H9 (cell line): Measurements from ENCODE around the gene ADORA1. TPM values are rescaled to one million over a fixed set of nuclear protein-coding genes. Genes with fewer than 3 reads are reported as not detected.

Experiments used
- DNase-seq: peaks from one replicate; pipeline ENCODE4 v3.0.0-alpha.2; 2017
- H2AFZ ChIP-seq: one replicate; pipeline ENCODE4 v1.6.1; 2013; ENCODE audit warnings: mild to moderate bottlenecking, low read length, control low read depth, moderate library complexity
- H2AK5ac ChIP-seq: 2 replicates; pipeline ENCODE4 v1.6.1; 2013; ENCODE audit warnings: low read length, control low read depth, mixed read lengths; ENCODE audit not compliant: insufficient read length
- H2BK120ac ChIP-seq: one replicate; pipeline ENCODE4 v1.6.1; 2013; ENCODE audit warnings: low read depth, mild to moderate bottlenecking, low read length, control low read depth, inconsistent platforms; ENCODE audit not compliant: poor library complexity, severe bottlenecking
- H2BK12ac ChIP-seq: 2 replicates; pipeline ENCODE4 v1.6.1; 2013; ENCODE audit warnings: low read length, control low read depth, mixed read lengths, low read depth; ENCODE audit not compliant: insufficient read length
- H2BK15ac ChIP-seq: 2 replicates; pipeline ENCODE4 v1.6.1; 2013; ENCODE audit warnings: low read depth, low read length, control low read depth
- H2BK20ac ChIP-seq: one replicate; pipeline ENCODE4 v1.6.1; 2013; ENCODE audit warnings: low read depth, mild to moderate bottlenecking, low read length, control low read depth, inconsistent platforms; ENCODE audit not compliant: poor library complexity, severe bottlenecking
- H2BK5ac ChIP-seq: 2 replicates; pipeline ENCODE4 v1.6.1; 2013; ENCODE audit warnings: low read length, control low read depth, mixed read lengths; ENCODE audit not compliant: insufficient read length
- H3K14ac ChIP-seq: 2 replicates; pipeline ENCODE4 v1.6.1; 2013; ENCODE audit warnings: low read length, control low read depth; ENCODE audit not compliant: insufficient read depth
- H3K18ac ChIP-seq: 2 replicates; pipeline ENCODE4 v1.6.1; 2013; ENCODE audit warnings: low read depth, mild to moderate bottlenecking, mixed read lengths, low read length, control low read depth; ENCODE audit not compliant: insufficient read length
- H3K23ac ChIP-seq: 2 replicates; pipeline ENCODE4 v1.6.1; 2013; ENCODE audit warnings: low read length, control low read depth, mixed read lengths, low read depth; ENCODE audit not compliant: insufficient read length
- H3K23me2 ChIP-seq: 2 replicates; pipeline ENCODE4 v1.6.1; 2013; ENCODE audit warnings: low read depth, mild to moderate bottlenecking, mixed read lengths, low read length, control low read depth; ENCODE audit not compliant: insufficient read length, poor library complexity, severe bottlenecking
- H3K27ac ChIP-seq: 2 replicates; pipeline ENCODE4 v1.5.1; 2013; ENCODE audit warnings: low read length, control low read depth, mixed read lengths, low read depth; ENCODE audit not compliant: insufficient read length
- H3K27me3 ChIP-seq: 2 replicates; pipeline ENCODE4 v1.6.1; 2013; ENCODE audit warnings: low read length, control low read depth, inconsistent platforms; ENCODE audit not compliant: insufficient read depth
- H3K4ac ChIP-seq: 2 replicates; pipeline ENCODE4 v1.6.1; 2013; ENCODE audit warnings: low read depth, mild to moderate bottlenecking, control low read depth, inconsistent platforms, low read length, moderate library complexity
- H3K4me1 ChIP-seq: 2 replicates; pipeline ENCODE4 v1.6.1; 2013; ENCODE audit warnings: low read length, control low read depth, inconsistent platforms; ENCODE audit not compliant: insufficient read depth
- H3K4me2 ChIP-seq: 2 replicates; pipeline ENCODE4 v1.6.1; 2013; ENCODE audit warnings: low read length, control low read depth, mixed read lengths; ENCODE audit not compliant: insufficient read length, insufficient read depth
- H3K56ac ChIP-seq: 2 replicates; pipeline ENCODE4 v1.6.1; 2013; ENCODE audit warnings: low read depth, mild to moderate bottlenecking, mixed read lengths, low read length, control low read depth; ENCODE audit not compliant: insufficient read length
- H3K79me1 ChIP-seq: 2 replicates; pipeline ENCODE4 v1.6.1; 2013; ENCODE audit warnings: low read depth, mild to moderate bottlenecking, moderate library complexity, low read length, control low read depth, inconsistent platforms; ENCODE audit not compliant: insufficient read depth, poor library complexity, severe bottlenecking
- H3K79me2 ChIP-seq: 2 replicates; pipeline ENCODE4 v1.6.1; 2013; ENCODE audit warnings: low read length, control low read depth, inconsistent platforms; ENCODE audit not compliant: insufficient read depth
- H3K9ac ChIP-seq: 2 replicates; pipeline ENCODE4 v1.6.1; 2013; ENCODE audit warnings: low read length, control low read depth, mixed read lengths; ENCODE audit not compliant: insufficient read length; ENCODE audit errors: extremely low read depth
- H3K9me3 ChIP-seq: one replicate; pipeline ENCODE4 v1.6.1; 2013; ENCODE audit warnings: low read depth, low read length, inconsistent platforms; ENCODE audit not compliant: control insufficient read depth
- H3T11ph ChIP-seq: one replicate; pipeline ENCODE4 v1.6.1; 2013; ENCODE audit warnings: mild to moderate bottlenecking, low read length, control low read depth, inconsistent platforms
- H4K20me1 ChIP-seq: one replicate; pipeline ENCODE4 v1.6.1; 2013; ENCODE audit not compliant: control insufficient read depth, insufficient read length, insufficient read depth
- H4K5ac ChIP-seq: 2 replicates; pipeline ENCODE4 v1.6.1; 2013; ENCODE audit warnings: low read depth, mild to moderate bottlenecking, mixed read lengths, low read length, control low read depth; ENCODE audit not compliant: insufficient read length
- H4K8ac ChIP-seq: replicated peaks from 2 replicates; pipeline ENCODE4 v1.6.1; 2013; ENCODE audit warnings: low read length, control low read depth, mixed read lengths, low read depth; ENCODE audit not compliant: insufficient read length
- H4K91ac ChIP-seq: 2 replicates; pipeline ENCODE4 v1.6.1; 2013; ENCODE audit warnings: low read depth, mild to moderate bottlenecking, moderate library complexity, mixed read lengths, low read length, control low read depth; ENCODE audit not compliant: insufficient read length
- H3K27ac Mint-ChIP-seq, 3 experiments: 2 replicates in 2 of 3; 3 replicates in 1 of 3; pipeline ENCODE4 v1.8.0; 2020 to 2021; ENCODE audit warnings: mixed read lengths in 3 of 3, mild to moderate bottlenecking in 1 of 3, moderate library complexity in 1 of 3
- H3K27me3 Mint-ChIP-seq: 2 replicates; pipeline ENCODE4 v1.8.0; 2021; ENCODE audit warnings: low read depth, mild to moderate bottlenecking, moderate library complexity, mixed read lengths
- H3K36me3 Mint-ChIP-seq, 3 experiments: 2 replicates in 2 of 3; 3 replicates in 1 of 3; pipeline ENCODE4 v1.8.0; 2020 to 2021; ENCODE audit warnings: low read depth in 3 of 3, mixed read lengths in 3 of 3; ENCODE audit not compliant: insufficient read depth in 1 of 3
- H3K4me1 Mint-ChIP-seq, 2 experiments: 2 replicates each; pipeline ENCODE4 v1.8.0; 2020; ENCODE audit warnings: mixed read lengths in 2 of 2
- H3K4me3 Mint-ChIP-seq, 2 experiments: 2 replicates in 1 of 2; 3 replicates in 1 of 2; pipeline ENCODE4 v1.8.0; 2020 to 2021; ENCODE audit warnings: mild to moderate bottlenecking in 2 of 2, mixed read lengths in 2 of 2, moderate library complexity in 1 of 2
- H3K9me3 Mint-ChIP-seq, 2 experiments: 2 replicates in 1 of 2; 3 replicates in 1 of 2; pipeline ENCODE4 v1.8.0; 2020; ENCODE audit warnings: mild to moderate bottlenecking in 2 of 2, mixed read lengths in 2 of 2, moderate library complexity in 1 of 2
- WGBS: extraction: QIAGEN DNeasy Blood & Tissue Kit; methylation state at CpG from one replicate; pipeline ENCODE4 v1.1.7; 2013; ENCODE audit warnings: missing lambda C conversion rate, low lambda C conversion rate, mixed read lengths; ENCODE audit not compliant: insufficient read length; ENCODE audit errors: extremely low coverage; 5-methylcytosine and 5-hydroxymethylcytosine counted together
- total RNA-seq: library from RNA; stranded (reverse); gene quantifications from 2 replicates; pipeline ENCODE4 v1.2.1, GENCODE V29; 2021
- TF ChIP-seq, protein P1 (sequence below): fragments of 200-600 bp; sonication (generic); conservative IDR thresholded peaks from 3 replicates; pipeline ENCODE4 v1.8.0; 2021; ENCODE audit warnings: antibody characterized with exemption, mild to moderate bottlenecking

Gene ADORA1
- total RNA-seq, 1 experiment from 2014 or later = 1.3 TPM

DNA sequence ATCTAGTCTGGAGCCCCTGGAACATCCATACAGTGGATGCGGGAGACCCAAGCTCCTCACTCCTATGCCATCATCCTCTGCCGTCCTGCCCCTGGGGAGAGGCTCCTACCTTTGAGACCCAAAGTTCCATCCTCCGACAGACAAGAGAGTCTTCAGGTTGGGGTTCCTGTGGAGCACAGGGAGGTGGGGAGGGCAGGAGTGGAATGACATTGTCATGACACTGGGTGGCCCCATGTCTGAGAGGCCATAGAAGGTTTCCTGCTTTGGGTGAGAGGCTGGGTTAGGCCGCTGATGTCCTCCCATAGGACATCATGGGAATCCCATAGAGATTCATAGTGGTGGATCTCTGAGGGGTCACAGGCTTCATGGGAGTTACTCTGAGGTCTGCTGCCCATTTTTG lies 56.9 kb downstream of the ADORA1 start:
- Histone ChIP-seq H3K23me2 (peaks cover 3% of the 10 kb centered on the region), H3K56ac (no peak overlapping the region), H3K4ac (no peak overlapping the region), H3T11ph (no peak overlapping the region), H3K27ac (no peak overlapping the region), H2BK5ac (no peak overlapping the region), H4K91ac (no peak overlapping the region), H2BK12ac (no peak overlapping the region), H3K9ac (no peak overlapping the region), H3K79me2 (no peaks in the 10 kb centered on the region), H3K9me3 (no peaks in the 10 kb centered on the region), H2BK15ac (no peak overlapping the region), H2BK20ac (no peak overlapping the region), H3K18ac (no peak overlapping the region), H3K79me1 (no peaks in the 10 kb centered on the region), H2AFZ (no peak overlapping the region), H4K5ac (no peak overlapping the region), H3K14ac (no peak overlapping the region), H3K4me2 (no peak overlapping the region), H3K23ac (no peak overlapping the region), H2BK120ac (no peak overlapping the region), H4K20me1 (no peaks in the 10 kb centered on the region), H3K4me1 (peaks cover 6% of the 10 kb centered on the region; the same call in 1 of the 2 replicates), H4K8ac (no peak overlapping the region), H2AK5ac (no peak overlapping the region), H3K27me3 (no peaks in the 10 kb centered on the region)
- Mint-ChIP-seq H3K27ac (no peak overlapping the region), H3K27me3 (no peaks in the 10 kb centered on the region; the same call in none of the 2 replicates), H3K9me3 (no peaks in the 10 kb centered on the region; a peak in 2 of 5 replicates), H3K4me1 (peaks cover 29 to 44% of the 10 kb centered on the region in 2 experiments), H3K36me3 (no peaks in the 10 kb centered on the region), H3K4me3 (no peak overlapping the region)
- TF ChIP-seq, protein P1, sequence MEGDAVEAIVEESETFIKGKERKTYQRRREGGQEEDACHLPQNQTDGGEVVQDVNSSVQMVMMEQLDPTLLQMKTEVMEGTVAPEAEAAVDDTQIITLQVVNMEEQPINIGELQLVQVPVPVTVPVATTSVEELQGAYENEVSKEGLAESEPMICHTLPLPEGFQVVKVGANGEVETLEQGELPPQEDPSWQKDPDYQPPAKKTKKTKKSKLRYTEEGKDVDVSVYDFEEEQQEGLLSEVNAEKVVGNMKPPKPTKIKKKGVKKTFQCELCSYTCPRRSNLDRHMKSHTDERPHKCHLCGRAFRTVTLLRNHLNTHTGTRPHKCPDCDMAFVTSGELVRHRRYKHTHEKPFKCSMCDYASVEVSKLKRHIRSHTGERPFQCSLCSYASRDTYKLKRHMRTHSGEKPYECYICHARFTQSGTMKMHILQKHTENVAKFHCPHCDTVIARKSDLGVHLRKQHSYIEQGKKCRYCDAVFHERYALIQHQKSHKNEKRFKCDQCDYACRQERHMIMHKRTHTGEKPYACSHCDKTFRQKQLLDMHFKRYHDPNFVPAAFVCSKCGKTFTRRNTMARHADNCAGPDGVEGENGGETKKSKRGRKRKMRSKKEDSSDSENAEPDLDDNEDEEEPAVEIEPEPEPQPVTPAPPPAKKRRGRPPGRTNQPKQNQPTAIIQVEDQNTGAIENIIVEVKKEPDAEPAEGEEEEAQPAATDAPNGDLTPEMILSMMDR = no peak
- DNase-seq = no peak
- no CpG with 5 or more reads among the region's 4 CpGs for WGBS
